ENCODE results near the gene DNAH17. TPM values are rescaled to one million over a fixed set of nuclear protein-coding genes. Genes with fewer than 3 reads are reported as not detected.

Gene DNAH17
- polyA plus RNA-seq, 1 of the 3 experiments (the other 2 are of a cell fraction) = not detected

- Histone ChIP-seq H3K9ac (no peak overlapping the region), H3K36me3 (replicated peaks in 1 of 2; ENCODE audit: control insufficient read depth in 1 of 2, insufficient read depth in 2 of 2, low read length in 1 of 2) (no peaks in the 10 kb centered on the region), H4K20me1 (ENCODE audit: insufficient read depth) (no peaks in the 10 kb centered on the region), H3K9me3 (no peaks in the 10 kb centered on the region), H3K4me2 (no peak overlapping the region), H3K4me3 (ENCODE audit: low read depth in 2 of 2, low read length in 1 of 2) (no peak overlapping the region), H3K9me2 (no peaks in the 10 kb centered on the region), H3K4me1 (ENCODE audit: control insufficient read depth in 1 of 2, insufficient read depth in 2 of 2, low read depth in 1 of 2, low read length in 1 of 2) (peaks cover 3 to 9% of the 10 kb centered on the region in 2 experiments; a peak in 3 of 4 replicates), H3K27me3 (ENCODE audit: insufficient read depth) (0 out of 2 replicates have a peak, but pooled peaks cover 9% of the 10 kb centered on the region), H2AFZ (ENCODE audit: low read depth) (no peak overlapping the region), H3F3A (replicated peaks; ENCODE audit: insufficient read depth) (peaks cover 8% of the 10 kb centered on the region), H3K27ac (ENCODE audit: low read depth in 2 of 2, low read length in 1 of 2) (no peak overlapping the region), H3K79me2 (ENCODE audit: insufficient read depth) (no peaks in the 10 kb centered on the region)
- no peak for DNase-seq
- WGBS (ENCODE audit: low lambda C conversion rate) = 79% methylated on average over 5 of the region's 5 CpGs
- TF ChIP-seq SIN3A (IDR thresholded peaks at IDR 0.05; ENCODE audit: borderline replicate concordance, low read depth, low read length) (no peak), USF1 (IDR thresholded peaks at IDR 0.05; ENCODE audit: borderline replicate concordance, low read depth) (no peak), TCF12 (IDR thresholded peaks at IDR 0.05) (no peak), TAF1 (IDR thresholded peaks at IDR 0.05; ENCODE audit: borderline replicate concordance, low read depth, low read length) (no peak), PBX3 (IDR thresholded peaks at IDR 0.05) (no peak), NRF1 (IDR thresholded peaks at IDR 0.05; ENCODE audit: low read depth, low read length) (no peak), USF2 (IDR thresholded peaks at IDR 0.05; ENCODE audit: borderline replicate concordance, low read depth, low read length) (no peak), TEAD4 (IDR thresholded peaks at IDR 0.05; ENCODE audit: borderline replicate concordance, insufficient read depth) (no peak), GABPA (IDR thresholded peaks at IDR 0.05; ENCODE audit: low read depth) (no peak), YY1 (IDR thresholded peaks at IDR 0.05; ENCODE audit: low read depth) (no peak), CHD2 (IDR thresholded peaks at IDR 0.05; ENCODE audit: low read length, partially characterized antibody) (no peak), EZH2phosphoT487 (IDR thresholded peaks at IDR 0.05; ENCODE audit: borderline replicate concordance, low read depth) (no peak), RFX5 (IDR thresholded peaks at IDR 0.05; ENCODE audit: low read length) (no peak), FOXM1 (IDR thresholded peaks at IDR 0.05; ENCODE audit: low read depth) (no peak), ELF1 (IDR thresholded peaks at IDR 0.05) (no peak), EP300 (IDR thresholded peaks at IDR 0.05; ENCODE audit: borderline replicate concordance in 1 of 2, low read depth in 1 of 2, low read length in 1 of 2) (no peak), FOSL2 (IDR thresholded peaks at IDR 0.05; ENCODE audit: borderline replicate concordance, low read depth) (no peak), ZBTB33 (IDR thresholded peaks at IDR 0.05; ENCODE audit: borderline replicate concordance, low read depth) (no peak)
- ChIA-PET POLR2A (no interaction called here), CTCF (interaction anchor here (1.9 kb wide), 1 partner anchor 62 kb away, joined by 6 read pairs; no protein-coding TSS in a partner anchor)
Measured at GRCh38 chr17:78558989-78559388, 18.2 kb downstream of the DNAH17 start.

Measured in SK-N-SH (cell line).